ENCODE data around the gene SCAMP2. TPM values are rescaled to one million over a fixed set of nuclear protein-coding genes. Genes with fewer than 3 reads are reported as not detected.

The SCAMP2 gene
- polyA plus RNA-seq, 1 donor from 2014 or later = 4.5 TPM

DNA sequence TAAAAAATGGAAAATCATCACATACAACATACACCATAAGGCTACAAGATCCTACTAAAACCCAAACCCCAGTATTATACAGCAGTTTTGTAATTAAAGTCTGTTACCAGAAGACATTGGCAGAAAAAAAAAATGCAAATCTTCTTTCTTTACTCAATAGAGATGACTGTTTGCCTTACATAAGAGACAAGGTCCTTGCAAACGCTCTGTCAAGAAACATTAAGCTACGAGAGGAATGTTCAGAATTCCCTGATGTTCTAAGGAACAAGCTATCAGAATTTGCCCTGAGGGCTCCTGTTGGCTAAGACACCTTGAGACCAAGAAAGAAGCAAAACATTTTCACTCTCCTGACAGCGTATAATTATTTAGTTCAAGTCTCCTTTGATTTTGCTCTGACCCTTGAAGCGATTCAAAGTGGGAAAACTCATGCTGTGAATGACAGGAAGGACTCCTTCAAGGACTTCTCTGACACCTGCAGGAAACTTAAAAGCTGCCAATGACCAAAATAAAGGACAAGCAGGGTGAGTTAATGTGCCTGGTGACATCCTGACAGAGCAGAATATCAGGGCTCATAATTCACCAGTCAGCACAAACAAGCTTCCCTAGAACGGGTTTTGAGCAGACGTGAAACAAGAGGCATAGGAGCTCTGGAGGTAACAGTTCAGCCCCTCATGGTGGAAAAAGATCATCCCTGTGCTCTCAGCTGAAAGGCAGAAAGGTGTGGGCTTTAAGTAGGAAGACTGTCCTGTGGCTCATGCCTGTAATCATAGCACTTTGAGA lies 2.5 kb downstream of the SCAMP2 start:
- Histone ChIP-seq H3F3A (ENCODE audit: insufficient read depth, low read length, poor library complexity, severe bottlenecking) (no peaks in the 10 kb centered on the region), H3K9me2 (ENCODE audit: insufficient read depth, low read length) (no peaks in the 10 kb centered on the region), H3K9ac (ENCODE audit: low read length) (peak overlapping the region; percentile 29), H3K4me2 (ENCODE audit: low read length) (no peak overlapping the region), H3K4me3 (ENCODE audit: low read length) (peak overlapping the region; percentile 39), H3K79me2 (replicated peaks; ENCODE audit: insufficient read depth, low read length) (peaks cover 23% of the 10 kb centered on the region), H3K27me3 (ENCODE audit: insufficient read depth, low read depth, low read length) (no peaks in the 10 kb centered on the region), H4K20me1 (ENCODE audit: insufficient read depth) (no peaks in the 10 kb centered on the region), H3K27ac (ENCODE audit: low read length) (no peak overlapping the region), H3K9me3 (ENCODE audit: low read length) (no peaks in the 10 kb centered on the region), H2AFZ (ENCODE audit: low read depth, low read length) (no peak overlapping the region), H3K36me3 (ENCODE audit: insufficient read depth, low read length) (no peaks in the 10 kb centered on the region)
- TF ChIP-seq EZH2 (IDR thresholded peaks at IDR 0.05; ENCODE audit: borderline replicate concordance, insufficient read depth, low read length, poor library complexity, severe bottlenecking) (no peak), RAD21 (conservative IDR thresholded peaks at IDR 0.05) (no peak), EP300 (conservative IDR thresholded peaks at IDR 0.05; ENCODE audit: poor library complexity, severe bottlenecking) (no peak), TAF1 (IDR thresholded peaks at IDR 0.05; ENCODE audit: low read depth) (no peak), POLR2AphosphoS5 (IDR thresholded peaks at IDR 0.05) (no peak), SMC3 (conservative IDR thresholded peaks at IDR 0.05; ENCODE audit: poor library complexity) (no peak), MXI1 (conservative IDR thresholded peaks at IDR 0.05; ENCODE audit: poor library complexity, severe bottlenecking) (no peak)
- TF ChIP-seq, protein P1, sequence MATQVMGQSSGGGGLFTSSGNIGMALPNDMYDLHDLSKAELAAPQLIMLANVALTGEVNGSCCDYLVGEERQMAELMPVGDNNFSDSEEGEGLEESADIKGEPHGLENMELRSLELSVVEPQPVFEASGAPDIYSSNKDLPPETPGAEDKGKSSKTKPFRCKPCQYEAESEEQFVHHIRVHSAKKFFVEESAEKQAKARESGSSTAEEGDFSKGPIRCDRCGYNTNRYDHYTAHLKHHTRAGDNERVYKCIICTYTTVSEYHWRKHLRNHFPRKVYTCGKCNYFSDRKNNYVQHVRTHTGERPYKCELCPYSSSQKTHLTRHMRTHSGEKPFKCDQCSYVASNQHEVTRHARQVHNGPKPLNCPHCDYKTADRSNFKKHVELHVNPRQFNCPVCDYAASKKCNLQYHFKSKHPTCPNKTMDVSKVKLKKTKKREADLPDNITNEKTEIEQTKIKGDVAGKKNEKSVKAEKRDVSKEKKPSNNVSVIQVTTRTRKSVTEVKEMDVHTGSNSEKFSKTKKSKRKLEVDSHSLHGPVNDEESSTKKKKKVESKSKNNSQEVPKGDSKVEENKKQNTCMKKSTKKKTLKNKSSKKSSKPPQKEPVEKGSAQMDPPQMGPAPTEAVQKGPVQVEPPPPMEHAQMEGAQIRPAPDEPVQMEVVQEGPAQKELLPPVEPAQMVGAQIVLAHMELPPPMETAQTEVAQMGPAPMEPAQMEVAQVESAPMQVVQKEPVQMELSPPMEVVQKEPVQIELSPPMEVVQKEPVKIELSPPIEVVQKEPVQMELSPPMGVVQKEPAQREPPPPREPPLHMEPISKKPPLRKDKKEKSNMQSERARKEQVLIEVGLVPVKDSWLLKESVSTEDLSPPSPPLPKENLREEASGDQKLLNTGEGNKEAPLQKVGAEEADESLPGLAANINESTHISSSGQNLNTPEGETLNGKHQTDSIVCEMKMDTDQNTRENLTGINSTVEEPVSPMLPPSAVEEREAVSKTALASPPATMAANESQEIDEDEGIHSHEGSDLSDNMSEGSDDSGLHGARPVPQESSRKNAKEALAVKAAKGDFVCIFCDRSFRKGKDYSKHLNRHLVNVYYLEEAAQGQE (IDR thresholded peaks at IDR 0.05; ENCODE audit: borderline replicate concordance) = no peak
- TF ChIP-seq, protein P2, sequence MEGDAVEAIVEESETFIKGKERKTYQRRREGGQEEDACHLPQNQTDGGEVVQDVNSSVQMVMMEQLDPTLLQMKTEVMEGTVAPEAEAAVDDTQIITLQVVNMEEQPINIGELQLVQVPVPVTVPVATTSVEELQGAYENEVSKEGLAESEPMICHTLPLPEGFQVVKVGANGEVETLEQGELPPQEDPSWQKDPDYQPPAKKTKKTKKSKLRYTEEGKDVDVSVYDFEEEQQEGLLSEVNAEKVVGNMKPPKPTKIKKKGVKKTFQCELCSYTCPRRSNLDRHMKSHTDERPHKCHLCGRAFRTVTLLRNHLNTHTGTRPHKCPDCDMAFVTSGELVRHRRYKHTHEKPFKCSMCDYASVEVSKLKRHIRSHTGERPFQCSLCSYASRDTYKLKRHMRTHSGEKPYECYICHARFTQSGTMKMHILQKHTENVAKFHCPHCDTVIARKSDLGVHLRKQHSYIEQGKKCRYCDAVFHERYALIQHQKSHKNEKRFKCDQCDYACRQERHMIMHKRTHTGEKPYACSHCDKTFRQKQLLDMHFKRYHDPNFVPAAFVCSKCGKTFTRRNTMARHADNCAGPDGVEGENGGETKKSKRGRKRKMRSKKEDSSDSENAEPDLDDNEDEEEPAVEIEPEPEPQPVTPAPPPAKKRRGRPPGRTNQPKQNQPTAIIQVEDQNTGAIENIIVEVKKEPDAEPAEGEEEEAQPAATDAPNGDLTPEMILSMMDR (IDR thresholded peaks at IDR 0.05; ENCODE audit: poor library complexity, severe bottlenecking) = no peak

DNA sequence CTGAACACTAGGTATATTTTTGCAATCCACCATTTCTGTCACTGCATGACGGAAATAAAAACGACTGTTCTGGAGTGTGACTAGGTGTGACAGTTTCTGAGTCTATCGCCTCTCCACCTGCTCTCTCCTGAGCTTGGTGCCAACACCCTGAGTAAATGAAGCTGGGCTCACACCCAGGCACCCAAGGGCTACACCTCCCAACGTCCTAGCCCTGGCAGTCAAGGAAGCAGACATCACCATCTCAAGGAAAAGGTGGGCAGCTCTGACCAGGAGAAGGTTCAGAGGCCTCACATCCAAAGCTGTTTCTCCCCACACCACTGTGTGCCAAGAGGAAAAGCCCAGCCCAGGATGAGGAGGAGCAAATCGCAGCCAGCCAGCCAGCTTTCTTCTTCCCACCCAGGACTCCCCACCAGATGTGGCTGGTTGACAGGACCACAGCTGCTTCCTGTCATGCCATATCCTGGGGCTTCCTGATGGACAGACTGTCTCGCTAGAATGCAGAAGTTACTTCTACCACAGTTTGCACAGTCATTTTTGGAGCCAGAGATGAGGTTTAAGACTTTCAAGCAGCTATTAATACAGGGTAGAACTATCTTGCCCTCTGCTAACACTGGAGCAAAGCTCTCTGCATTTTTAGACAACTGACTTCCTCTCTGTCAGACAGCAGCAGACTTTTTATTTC lies 3.3 kb downstream of the SCAMP2 start:
- peak overlapping the region; percentile 39 for H3K4me3 ChIP-seq (ENCODE audit: low read length)
- no peaks in the 10 kb centered on the region for H3K36me3 ChIP-seq (ENCODE audit: insufficient read depth, low read length)
- no peaks in the 10 kb centered on the region for H3K9me2 ChIP-seq (ENCODE audit: insufficient read depth, low read length)
- TF ChIP-seq EP300 (conservative IDR thresholded peaks at IDR 0.05; ENCODE audit: poor library complexity, severe bottlenecking) = no peak
- no peak for TF ChIP-seq EZH2 (IDR thresholded peaks at IDR 0.05; ENCODE audit: borderline replicate concordance, insufficient read depth, low read length, poor library complexity, severe bottlenecking)
- TF ChIP-seq POLR2AphosphoS5 (IDR thresholded peaks at IDR 0.05) = no peak
- TF ChIP-seq, protein P1 (IDR thresholded peaks at IDR 0.05; ENCODE audit: borderline replicate concordance) = no peak
- TF ChIP-seq RAD21 (conservative IDR thresholded peaks at IDR 0.05) = no peak
- no peak for TF ChIP-seq TAF1 (IDR thresholded peaks at IDR 0.05; ENCODE audit: low read depth)
- TF ChIP-seq MXI1 (conservative IDR thresholded peaks at IDR 0.05; ENCODE audit: poor library complexity, severe bottlenecking) = no peak
- TF ChIP-seq, protein P2 (IDR thresholded peaks at IDR 0.05; ENCODE audit: poor library complexity, severe bottlenecking) = no peak
- no peak for TF ChIP-seq SMC3 (conservative IDR thresholded peaks at IDR 0.05; ENCODE audit: poor library complexity)
- H3K9ac ChIP-seq (ENCODE audit: low read length) = no peak overlapping the region
- H3K27ac ChIP-seq (ENCODE audit: low read length) = no peak overlapping the region
- no peak overlapping the region for H2AFZ ChIP-seq (ENCODE audit: low read depth, low read length)
- no peaks in the 10 kb centered on the region for H3K27me3 ChIP-seq (ENCODE audit: insufficient read depth, low read depth, low read length)
- peaks cover 23% of the 10 kb centered on the region for H3K79me2 ChIP-seq (replicated peaks; ENCODE audit: insufficient read depth, low read length)
- H3K9me3 ChIP-seq (ENCODE audit: low read length) = no peaks in the 10 kb centered on the region
- H4K20me1 ChIP-seq (ENCODE audit: insufficient read depth) = no peaks in the 10 kb centered on the region
- H3F3A ChIP-seq (ENCODE audit: insufficient read depth, low read length, poor library complexity, severe bottlenecking) = no peaks in the 10 kb centered on the region
- no peak overlapping the region for H3K4me2 ChIP-seq (ENCODE audit: low read length)
